GM18907 (cell line): Measurements from ENCODE around the gene UXS1.

ENCODE experiments used
- ATAC-seq: cut with Tn5 transposase; IDR thresholded peaks from one replicate; pipeline ENCODE4 v1.9.1; 2021; ENCODE audit warnings: mild to moderate bottlenecking, moderate library complexity; ENCODE audit not compliant: unreplicated experiment

Gene UXS1

GRCh38 chr2:106161938-106162820 is 31.9 kb downstream of the UXS1 start:
- ATAC-seq = no peak

DNA sequence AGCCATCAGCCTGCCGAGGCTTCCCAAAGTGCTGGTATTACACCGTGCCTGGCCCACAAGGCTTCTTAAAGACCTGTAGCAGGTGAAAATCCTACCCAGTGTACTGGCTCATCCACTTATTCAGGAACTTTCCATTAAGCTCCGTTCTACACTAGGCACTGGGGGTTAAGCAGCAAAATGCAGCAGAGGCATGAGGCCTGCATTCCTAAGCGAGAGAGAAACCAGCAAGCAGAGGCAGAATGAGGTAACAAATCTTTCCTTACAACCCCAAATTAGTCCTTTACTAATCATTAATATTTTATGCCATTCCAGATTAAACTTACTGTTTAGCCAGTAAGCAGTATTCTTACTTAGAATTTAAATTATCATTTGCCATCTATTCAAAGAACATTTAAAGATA is 32.8 kb downstream of the UXS1 start:
- no peak for ATAC-seq

GRCh38 chr2:106160786-106161261 is 33.3 kb downstream of the UXS1 start:
- peak; percentile 76 for ATAC-seq

DNA sequence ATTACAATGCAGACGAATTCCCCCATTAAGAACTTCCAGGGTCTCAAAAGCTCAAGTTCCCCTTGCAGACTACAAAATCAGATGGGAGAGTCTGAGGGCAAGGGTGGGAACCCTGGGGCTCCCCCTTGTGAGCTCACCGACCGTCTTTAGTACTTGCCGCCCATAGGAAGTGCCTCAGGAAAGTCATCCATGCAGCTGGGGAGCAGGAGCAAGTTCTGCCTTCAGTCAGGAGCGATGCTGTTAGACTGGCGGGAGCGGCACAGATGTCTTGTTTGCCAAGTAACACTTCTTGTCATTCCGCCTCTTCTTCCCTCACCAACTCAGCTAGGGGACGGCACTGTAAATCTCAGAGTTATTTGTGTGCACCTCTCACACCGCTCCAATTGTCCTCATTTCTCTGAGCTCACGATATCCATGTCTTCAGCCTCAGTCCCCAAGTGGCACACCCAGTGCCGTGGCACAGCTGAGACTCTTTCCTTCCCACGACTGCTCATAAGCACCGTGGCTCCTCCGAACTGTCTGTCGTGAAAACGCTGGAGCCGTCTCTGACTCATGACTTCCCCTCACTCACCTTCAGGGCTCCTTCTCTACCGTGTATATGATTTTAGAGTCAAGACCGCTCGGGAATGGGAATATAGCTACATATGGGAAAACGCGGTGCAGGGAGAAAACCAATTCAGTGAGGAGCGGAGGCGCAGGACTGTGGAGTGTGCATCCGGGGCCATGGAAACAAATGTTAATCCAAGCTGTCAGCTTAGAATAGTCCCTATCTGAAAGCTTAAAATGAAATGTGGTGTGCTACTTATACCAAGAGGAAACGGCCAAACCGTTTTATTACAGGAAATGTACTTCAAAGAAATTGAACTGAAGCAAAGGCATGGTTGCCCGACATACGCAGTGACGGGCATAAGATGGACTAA is 34.0 kb downstream of the UXS1 start:
- peak; percentile 61 for ATAC-seq

DNA sequence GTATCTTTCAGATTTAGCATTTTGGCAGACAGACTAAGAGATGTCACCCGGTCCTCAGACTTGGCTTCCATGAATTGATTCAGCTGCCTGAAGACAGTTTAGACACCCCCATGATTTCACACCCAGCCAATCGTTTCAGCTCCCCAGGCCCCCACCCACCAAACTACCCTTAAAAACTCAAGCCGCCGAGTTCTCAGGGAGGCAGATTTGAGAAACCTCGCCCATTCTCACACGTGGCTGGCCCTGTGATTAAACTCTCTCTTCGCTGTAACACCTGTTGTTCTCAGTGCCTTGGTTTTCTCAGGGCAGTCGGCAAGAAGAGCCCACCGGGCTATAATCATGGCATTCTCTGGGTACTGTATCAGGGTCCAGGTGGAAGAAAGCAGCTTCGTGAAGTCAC is 35.2 kb downstream of the UXS1 start:
- ATAC-seq = no peak

DNA sequence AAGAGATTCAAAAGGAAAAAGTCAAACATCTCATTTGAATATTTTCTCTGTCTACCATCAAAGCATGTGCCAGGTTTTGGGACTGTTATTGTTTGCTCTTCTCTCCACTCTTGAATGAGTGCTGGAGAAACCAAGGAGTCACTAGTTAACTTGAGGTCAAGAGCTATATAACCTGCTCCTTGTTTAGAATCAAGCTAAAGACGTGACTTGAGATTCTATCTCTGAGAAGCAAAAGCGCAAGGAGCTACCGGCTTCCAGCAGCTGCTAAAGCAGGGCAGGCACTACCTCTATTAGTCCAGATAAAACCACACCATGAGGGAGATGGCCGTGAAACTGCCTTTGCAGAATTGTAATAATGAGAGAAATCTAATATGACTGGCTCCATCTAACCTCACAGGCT is 36.0 kb downstream of the UXS1 start:
- no peak for ATAC-seq

DNA sequence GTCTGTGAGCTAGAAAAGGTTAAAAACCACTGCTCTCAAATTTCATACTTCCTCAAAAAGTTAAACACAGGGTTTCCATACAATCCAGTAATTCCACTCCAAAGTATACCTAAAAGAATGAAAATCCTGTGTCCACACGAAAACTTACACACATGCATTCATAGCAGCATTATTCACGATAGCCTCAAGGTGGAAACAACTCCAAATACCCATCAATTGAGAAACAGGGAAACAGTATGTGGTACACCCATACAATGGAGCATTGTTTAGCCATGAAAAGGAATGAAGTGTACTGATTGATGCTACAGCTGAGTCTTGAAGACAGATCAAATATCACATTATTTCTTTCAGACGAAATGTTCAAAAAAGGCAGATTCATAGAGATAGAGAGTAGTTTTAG is 36.7 kb downstream of the UXS1 start:
- ATAC-seq = no peak

DNA sequence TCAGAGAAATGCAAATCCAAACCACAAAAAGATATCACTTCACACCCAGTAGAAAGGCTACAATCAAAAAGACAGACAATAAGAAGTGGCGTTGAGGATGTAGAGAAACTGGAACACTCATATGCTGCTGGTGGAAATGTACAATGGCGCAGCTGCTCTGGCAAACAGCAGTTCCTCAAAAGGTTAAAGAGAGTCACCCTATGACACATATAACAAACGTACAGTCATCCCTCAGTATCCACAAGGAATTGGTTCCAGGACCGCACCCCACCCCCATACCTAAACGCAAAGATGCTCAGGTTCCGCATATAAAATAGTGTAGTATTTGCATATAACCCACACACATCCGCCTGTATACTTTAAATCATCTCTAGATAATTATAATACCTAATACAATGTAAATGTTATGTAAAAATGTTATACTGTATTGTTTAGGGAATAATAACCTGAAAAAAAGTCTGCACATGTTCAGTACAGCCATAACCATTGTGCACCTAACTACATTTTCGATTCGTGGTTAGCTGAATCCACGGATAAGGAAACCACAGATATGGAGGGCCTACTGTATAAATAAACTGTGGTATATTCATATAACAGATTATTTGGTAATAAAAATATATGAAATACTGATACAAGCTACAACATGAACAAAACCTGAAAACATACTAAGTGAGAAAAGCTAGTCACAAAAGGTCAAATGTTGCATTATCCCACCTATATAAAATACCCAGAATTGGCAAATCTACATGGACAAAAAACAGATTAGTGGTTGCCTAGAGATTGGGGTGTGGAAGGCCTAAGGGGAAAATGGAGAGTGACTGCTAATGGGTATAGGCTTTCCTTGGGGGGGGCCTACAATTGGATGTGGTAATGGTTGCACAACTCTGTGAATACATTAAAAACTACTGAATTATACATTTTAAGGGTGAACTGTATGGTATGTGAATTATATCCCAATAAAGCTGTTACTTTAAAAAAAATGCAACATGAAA is 37.5 kb downstream of the UXS1 start:
- no peak for ATAC-seq

DNA sequence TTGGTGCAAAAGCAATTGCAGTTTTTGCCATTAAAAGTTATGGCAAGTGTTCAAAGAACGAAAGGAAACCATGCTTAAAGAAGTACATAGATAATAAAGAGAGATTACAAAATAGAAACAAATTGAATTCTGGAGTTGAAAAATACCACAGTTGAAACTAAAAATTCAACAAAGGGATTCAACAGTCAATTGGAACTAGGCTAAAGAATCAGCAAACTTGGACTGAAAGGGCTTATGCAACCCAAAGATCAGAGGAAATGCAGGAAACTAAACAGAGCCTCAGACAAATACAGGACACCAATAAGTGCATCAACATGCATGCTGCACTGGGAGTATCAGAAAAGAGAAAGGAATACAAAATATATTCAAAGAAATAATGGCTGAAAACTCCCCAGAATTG is 40.3 kb downstream of the UXS1 start:
- no peak for ATAC-seq

GRCh38 chr2:106147665-106148064 is 46.4 kb downstream of the UXS1 start:
- ATAC-seq = peak; percentile 86

DNA sequence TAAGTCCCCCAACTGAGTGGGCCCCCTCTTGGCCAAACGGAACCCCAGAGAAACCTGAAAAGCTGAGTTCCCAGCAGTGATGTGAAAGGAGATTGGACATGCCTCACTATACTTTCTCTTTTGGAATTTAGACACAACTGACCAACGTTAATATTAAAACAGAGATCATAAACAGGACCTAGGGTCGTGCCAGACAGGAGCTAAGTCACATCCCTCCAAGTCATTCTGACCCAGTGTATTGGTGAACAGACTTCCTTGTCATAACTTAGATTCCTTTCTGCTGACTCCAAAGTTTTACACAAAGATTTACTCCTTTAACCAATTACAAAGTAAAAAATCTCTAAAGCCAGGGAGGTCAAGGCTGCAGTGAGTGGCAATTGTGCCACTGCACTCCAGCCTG is 46.9 kb downstream of the UXS1 start:
- no peak for ATAC-seq

DNA sequence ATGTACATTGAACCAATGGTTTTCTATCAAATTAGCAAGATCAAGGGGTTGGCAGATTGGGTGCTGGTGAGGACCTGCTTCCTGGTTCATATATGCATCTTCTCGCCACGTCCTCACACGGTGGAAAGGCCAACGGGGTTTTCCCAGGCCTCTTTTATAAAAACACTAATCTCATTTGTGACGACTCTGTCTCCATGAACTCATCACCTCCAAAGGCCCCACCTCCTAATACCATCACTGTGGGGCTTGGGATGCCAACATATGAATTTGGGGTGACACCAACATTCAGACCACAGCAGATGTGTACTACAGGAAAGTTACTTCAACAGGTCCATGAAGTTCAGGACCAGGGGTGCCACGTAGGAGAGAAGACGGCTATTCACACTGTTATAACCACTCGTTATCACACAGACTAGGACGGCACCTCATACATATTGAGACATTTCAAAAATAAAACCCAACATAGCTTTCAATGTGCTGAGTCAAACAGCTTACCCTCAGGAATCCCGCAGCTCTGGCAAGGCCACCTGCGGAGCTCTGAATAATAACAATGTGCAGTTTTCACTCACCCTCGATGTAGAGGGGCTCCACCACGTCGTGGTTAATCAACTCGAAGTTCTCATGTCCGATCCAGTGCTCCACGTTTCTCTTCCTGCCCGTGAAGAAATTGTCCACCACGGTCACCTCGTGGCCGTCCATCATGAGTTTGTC is 49.3 kb downstream of the UXS1 start:
- no peak for ATAC-seq

DNA sequence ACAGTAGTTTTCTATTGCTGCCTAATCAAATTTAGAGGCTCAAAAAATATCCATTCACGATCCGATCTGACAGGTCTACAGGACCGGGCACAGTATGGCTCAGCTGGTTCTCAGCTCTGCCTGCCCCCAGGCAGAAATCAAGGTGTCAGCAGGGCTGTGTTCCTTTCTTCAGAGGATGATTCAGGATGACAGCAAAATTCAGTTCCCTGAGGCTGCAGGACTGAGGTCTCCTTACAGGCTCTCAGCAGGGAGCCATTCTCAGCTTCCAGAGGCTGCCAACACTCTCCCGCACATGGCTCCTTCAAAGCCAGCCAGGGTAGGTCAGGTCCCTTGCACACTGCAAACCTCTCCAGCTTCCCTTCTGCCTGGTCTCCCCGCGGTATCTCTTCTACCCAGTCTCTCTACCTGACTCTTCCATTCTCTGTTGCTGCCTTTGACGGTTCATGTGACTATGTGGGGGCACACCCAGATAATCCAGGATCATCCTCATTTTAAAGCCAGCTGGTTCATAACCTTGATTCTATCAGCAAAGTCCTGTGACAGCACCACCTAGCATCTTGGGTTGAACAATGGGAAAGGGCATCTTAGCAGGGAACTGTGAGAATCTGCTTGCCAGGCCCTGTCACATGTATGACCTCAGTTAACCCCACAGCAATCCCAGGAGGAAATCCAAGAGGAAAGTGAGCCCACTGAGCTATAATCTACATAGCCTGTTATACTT is 50.4 kb downstream of the UXS1 start:
- ATAC-seq = no peak

DNA sequence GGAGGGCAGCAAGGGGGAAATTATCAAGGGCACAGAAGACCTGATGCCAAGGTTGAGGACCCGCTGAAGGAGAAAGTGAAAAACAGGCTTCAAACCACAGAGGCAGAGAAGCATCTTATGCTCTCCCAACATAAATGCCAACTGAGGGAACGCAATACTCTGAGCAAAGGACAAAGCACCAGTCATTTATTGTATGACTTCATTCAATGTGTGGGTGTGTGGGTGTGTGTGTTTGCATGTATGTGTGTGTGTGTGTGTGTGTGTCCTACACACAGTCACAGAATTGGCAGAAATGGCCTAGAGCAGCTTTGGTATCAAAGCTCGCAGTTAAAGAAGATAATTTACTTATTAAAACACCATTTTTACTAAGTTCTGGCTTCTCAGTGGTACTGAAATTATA is 51.4 kb downstream of the UXS1 start:
- ATAC-seq = no peak

GRCh38 chr2:106140913-106141312 is 53.2 kb downstream of the UXS1 start:
- no peak for ATAC-seq

GRCh38 chr2:106140113-106140512 is 54.0 kb downstream of the UXS1 start:
- ATAC-seq = no peak

GRCh38 chr2:106139238-106139935 is 54.7 kb downstream of the UXS1 start:
- no peak for ATAC-seq

GRCh38 chr2:106138543-106139237 is 55.4 kb downstream of the UXS1 start:
- no peak for ATAC-seq
